NCI-H1048 (cell line): Measurements from ENCODE around the gene MEX3A.
"Not testable (repeated sequence)": the region's sequence is repeated elsewhere in the genome, so short reads cannot be mapped to it uniquely, and the experiment has no call there.

Source experiments
- DNase-seq: peaks from one replicate; lab custom pipeline; 2025; lab: John Stamatoyannopoulos, UW

MEX3A gene

DNA sequence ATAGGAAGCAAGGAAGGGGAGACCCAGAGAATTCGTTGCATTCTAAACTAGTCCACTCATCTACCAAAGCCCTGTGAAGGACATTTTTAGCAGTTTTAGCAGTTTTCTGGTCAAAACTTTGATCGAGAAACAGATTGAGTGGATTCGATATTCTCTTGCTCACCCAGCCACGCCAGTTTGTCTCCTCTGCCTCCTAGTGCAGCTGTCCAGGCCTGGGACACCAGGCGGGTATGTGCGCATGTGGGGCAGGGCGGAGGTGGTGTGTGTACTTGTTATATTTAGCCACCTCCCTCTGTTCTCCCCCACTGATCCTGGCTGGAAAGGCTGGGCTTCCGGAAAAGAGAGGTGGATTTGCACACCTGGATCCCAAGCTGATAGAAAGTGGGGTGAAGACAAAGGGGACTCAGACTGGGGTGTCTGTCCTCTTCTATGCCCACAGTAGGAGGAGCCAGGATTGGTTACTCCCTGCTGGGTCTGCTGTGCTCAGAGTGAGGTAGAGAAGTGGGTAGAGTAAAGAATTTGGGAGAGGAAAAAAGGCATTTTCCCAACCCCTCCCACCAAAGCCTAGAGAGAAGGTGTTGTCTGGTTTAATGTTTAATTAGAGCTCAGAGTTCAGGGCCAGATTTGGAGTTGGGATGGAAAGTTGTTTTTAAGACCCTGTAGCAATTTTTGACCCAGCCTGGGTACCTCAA is 36.1 kb upstream of the MEX3A start:
- DNase-seq = no peak

DNA sequence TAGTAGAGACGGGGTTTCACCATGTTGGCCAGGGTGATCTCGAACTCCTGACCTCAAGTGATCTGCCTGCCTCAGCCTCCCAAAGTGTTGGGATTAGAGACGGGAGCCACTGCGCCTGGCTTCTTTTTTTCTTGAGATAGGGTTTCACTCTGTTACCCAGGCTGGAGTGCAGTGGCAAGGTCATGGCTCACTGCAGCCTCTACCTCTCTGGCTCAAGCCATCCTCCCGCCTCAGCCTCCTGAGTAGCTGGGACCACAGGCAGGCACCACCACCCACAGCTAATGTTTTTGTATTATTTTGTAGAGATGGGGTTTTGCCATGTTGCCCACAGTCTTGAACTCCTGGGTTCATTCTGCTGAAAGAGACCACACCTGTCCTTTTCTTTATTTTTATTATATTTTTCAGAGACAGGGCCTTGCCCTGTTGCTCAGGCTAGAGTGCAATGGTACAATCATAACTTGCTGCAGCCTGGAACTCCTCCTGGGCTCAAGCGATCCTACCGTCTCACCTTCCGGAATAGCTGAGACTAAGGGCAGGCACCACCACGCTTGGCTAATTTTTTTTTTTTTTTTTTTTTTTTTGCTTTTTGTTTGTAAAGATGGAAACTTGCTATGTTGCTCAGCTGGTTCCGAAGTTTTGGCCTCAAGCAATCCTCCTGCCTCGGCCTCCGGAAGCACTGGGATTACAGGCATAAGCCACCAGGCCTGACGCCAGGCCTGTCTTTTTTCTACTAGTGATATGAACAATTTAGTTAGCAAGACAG is 35.3 kb upstream of the MEX3A start:
- DNase-seq = no peak

DNA sequence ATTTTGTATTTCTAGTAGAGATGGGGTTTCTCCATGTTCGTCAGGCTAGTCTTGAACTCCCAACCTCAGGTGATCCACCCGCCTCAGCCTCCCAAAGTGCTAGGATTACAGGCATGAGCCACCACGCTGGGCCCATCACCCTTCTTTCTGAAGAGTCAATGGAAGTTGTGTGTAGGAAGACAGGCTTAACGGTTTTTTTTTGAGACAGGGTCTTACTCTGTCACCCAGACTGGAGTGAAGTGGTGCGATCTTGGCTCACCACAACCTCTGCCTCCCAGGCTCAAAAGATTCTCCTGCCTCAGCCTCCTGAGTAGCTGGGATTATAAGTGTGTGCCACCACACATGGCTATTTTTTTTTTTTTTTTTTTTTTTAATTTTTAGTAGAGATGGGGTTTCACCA is 34.5 kb upstream of the MEX3A start:
- DNase-seq = not testable (repeated sequence)

DNA sequence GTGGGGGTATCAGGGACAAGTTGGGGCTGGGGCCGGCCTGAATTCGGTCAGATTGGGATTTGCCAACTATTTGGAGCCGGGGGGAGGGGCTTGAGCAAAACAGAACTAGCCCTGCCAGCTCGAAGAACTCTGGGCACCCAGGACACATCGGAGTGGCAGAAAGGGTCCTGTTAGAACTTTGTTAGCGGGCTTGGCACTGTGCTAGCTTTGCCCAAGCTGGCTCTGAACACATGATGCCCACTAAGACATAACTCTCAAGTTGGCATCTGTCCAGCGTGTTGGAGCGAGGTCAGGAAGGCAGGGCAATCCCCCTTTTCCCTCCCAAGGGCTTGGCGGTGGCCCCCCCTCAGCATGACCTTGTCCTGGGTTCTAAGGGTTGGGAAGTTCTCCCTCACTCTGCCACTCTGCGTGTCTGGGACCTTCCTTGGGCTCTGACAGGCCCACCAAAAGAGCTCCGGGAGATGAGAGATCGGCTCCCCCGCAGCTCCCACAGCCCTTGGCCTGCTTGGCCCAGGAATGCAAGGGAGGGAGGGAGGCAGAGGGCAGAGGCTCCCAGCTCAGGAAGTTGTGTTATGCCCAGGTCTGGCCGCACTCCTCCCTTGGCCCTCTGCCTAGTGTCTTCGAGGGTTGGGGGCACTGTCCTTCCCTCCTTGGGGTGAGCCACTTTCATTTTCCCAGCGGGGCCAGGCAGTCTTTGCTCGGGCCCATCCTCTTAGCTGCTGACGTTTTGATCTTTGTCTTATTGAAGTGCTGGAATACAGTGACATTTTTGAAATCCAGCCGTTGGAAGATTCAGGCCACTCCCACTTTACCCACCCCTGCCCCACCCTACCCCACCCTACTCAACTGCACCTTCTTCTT is 33.5 kb upstream of the MEX3A start:
- no peak for DNase-seq

DNA sequence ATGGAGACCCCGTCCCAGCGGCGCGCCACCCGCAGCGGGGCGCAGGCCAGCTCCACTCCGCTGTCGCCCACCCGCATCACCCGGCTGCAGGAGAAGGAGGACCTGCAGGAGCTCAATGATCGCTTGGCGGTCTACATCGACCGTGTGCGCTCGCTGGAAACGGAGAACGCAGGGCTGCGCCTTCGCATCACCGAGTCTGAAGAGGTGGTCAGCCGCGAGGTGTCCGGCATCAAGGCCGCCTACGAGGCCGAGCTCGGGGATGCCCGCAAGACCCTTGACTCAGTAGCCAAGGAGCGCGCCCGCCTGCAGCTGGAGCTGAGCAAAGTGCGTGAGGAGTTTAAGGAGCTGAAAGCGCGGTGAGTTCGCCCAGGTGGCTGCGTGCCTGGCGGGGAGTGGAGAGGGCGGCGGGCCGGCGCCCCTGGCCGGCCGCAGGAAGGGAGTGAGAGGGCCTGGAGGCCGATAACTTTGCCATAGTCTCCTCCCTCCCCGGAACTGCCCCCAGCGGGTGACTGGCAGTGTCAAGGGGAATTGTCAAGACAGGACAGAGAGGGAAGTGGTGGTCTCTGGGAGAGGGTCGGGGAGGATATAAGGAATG is 32.8 kb upstream of the MEX3A start:
- DNase-seq = no peak

DNA sequence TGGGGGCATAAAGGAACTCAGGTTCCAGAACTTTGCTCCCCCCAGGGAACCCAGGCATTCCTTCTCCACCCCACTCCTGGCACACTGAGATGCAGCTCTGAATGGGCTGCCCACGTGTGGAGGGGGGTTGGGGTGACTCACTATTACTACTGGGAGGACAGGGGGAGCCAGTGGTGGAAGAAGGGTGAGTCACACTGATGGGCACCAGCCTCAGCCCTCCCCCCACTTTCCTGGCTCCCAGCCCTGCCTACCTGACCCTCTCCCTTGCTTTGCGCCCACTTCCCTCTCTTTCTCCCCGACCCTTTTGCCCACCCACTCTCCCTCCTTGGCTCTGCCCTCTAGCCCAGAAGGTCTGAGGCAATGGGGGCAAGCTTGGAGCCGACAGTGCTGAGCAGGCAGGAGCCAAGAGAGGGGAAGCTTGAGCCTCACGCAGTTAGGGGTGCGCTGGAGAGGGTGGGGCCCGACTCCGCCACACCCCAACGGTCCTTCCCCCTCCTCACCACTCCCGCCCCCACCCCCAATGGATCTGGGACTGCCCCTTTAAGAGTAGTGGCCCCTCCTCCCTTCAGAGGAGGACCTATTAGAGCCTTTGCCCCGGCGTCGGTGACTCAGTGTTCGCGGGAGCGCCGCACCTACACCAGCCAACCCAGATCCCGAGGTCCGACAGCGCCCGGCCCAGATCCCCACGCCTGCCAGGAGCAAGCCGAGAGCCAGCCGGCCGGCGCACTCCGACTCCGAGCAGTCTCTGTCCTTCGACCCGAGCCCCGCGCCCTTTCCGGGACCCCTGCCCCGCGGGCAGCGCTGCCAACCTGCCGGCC is 32.0 kb upstream of the MEX3A start, which contains the start of gene LMNA:
Gene LMNA (plus strand): TSS at position 611 of the 818 bp plus-strand sequence. CDS start 208 bp downstream, outside the sequence.
- peak; percentile 73 for DNase-seq

DNA sequence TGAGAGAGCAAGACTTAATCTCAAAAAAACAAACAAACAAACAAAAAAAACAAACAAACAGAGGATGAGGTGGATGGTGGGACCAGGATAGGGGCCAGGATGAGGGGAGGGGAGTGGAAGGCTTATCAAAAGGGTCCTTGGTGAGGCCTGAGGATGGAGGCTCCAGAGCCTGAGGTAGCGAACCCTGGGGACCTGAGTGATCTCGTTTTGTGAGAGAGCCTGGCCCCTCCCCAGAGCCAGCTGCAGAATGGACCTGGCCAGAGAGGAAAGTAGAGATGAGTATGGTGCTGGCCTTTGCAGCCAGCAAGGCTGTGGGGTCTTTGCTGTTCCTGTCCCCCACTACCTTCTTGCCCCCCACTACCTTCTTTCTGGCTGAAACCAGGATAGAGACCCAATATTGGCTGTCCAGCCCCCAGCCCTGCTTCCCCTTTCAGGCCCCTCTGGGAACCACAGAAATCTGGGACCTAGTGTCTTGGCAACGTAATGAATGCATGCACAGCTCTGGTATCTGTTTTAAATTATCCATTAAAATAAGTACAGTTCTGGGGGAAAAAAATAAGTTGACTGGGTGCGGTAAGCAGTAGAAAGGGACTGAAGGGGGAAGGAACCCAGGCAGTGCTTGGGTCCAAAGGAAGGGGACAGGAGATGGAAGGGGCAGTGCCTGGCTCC is 31.2 kb upstream of the MEX3A start:
- DNase-seq = no peak

DNA sequence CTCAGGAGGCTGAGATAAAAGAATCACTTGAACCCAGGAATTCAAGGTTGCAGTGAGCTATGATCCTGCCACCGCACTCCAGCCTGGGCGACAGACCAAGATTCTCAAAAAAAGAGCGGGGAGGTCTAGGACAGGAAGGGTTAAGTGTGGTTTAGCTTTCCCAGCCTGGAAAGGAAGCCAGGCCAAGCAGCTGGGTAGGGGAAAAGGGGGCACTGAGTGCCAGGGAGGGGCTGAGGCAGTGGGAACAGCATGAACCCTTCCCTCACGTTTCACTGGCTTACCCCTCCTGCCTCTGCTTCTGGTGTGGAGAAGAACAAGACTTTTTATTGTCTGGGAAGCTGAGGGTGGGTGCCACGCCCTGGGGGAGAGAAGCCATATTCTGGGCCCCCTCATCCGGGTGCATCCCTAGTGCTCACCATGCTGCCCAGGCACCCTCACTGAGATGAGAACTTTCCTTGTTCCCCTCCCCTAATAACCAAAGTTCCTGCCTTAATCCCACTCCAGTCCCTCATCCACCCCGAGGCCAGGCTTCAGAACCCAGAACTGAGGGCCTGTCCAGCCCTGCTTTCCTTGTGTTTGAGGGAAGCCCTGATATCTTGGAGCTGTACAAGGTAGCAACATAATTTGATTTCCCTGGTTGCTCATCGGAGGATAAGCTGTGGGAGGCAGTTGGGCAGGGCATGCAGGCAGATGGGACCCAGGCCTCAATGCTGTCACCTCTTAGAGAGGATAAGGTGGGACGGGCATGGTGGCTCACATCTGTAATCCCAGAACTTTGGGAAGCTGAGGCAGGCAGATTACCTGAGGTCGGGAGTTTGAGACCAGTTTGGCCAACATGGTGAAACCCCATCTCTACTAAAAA is 30.2 kb upstream of the MEX3A start:
- no peak for DNase-seq

DNA sequence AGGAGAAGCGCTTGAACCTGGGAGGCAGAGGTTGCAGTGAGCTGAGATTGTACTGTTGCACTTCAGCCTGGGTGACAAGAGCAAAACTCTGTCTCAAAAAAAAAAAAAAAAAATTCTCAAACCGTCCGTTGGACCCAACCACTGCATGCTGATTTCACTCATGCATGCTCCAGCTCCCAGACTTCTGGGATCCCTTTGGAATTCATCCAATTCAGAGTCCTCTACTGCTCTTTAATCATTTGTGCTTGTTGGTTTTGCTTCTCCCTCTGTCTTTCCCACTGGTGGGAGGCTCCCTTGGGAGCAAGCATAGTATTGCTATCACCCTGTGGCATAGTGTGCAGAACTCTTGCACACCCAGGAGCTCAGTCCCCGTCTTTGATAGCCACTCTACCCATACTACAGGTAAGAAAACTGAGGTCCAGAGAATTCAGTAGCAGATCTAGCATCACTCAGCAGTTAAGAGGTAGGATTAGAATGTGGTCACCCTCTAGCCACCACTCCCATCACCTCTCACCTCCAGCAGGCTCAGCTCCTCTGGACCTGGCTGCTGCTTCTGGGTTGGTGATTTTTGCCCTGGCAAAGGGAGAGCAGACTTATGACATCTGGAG is 29.2 kb upstream of the MEX3A start:
- no peak for DNase-seq

DNA sequence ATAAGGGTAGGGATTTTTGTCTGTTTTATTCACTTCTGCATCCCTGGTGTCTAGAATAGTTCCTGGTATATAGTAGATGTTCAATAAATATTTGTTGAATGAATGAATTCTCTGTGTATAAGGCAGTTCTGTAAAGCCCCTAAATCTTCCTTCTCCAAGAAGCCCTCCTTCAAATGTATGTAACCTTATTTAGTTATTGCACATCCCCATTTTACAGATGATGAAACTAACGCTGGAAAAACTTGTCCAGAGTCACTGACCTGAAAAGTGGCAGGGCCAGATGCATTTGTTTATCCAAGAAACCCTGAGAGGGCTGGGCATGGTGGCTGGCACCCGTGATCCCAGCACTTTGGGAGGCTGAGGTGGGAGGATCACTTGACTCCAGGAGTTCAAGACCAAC is 28.0 kb upstream of the MEX3A start:
- no peak for DNase-seq

DNA sequence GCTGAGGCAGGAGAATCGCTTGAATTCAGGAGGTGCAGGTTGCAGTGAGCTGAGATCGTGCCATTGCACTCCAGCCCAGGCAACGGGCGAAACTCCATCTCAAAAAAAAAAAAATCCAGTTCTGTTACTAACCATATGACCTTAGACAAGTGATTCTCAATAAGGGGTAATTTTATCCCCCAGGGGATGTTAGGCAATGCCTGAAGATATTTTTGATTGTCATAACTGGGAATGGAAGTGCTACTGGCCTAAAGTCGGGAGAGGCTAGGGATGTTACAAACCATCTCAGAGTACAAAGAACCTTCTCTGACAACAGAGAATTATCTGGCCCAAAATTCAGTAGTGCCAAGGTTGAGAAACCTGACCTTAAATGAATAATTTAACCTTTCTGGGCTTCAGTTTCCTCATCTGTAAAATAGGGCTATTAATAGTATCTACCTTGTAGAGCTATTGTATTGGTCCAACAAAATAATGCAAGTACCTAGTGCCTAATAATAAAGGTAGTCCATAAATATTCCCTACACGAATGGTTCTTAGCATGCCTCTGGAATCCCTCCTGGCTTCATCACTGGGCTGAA is 26.5 kb upstream of the MEX3A start:
- DNase-seq = no peak

DNA sequence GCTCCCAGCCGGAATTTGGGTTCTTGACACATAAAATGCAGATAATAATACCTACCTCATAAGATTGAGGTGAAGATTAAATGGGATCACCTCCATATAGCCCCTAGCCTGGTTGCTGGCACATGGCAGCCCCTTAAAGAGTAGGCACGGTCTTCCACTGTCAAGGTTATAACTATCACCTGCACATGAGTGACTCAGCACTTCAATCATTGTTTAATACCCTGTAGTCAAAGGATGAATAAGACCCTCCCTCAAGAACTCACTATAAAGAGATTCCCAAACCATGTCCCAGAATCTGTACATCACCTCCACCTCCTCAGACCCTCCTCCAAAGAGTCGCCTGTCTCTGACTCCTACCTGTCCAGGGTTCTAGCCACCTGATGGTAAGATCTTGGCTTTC is 25.8 kb upstream of the MEX3A start:
- no peak for DNase-seq

DNA sequence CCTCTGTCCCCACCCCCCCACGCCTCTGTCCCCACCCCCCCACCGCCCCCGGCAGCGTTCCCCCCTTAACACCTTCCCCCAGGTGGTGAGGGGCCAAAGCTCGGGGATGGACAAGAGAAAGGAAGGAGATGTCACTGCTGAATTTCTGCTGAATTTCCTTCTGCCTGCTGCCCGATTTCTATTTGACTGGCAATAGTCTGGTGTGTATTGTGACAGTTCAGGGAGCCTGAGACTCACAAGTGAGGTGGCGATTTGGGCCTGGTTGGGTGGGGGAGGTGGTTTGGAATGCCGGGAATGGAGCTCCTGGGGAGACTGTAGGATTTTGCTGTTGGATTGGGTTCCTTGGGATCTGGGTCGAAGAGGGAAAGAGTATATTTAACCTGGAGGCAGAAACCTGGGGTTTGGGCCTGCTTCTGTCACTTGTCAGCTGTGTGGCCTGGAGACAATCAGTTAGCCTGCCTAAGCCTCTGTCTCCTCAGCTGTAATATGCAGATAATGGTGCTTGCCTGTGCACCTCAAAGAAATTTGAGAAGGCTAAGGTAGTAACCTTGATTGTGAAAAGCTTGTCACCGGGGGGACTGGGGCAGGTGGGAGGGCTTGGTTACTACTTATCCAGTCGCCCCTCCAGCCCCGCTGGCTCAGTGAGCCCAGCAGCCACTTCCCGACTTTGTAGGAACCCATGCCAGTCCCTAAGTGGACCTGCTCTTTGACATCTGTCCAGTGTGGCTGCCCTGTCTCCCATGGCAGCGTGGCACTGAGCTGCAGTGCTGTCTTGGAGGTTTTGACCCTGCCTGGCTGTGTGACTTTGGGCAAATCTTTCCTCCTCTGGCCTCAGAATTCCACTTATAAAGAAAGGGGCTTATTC is 24.6 kb upstream of the MEX3A start:
- DNase-seq = no peak

DNA sequence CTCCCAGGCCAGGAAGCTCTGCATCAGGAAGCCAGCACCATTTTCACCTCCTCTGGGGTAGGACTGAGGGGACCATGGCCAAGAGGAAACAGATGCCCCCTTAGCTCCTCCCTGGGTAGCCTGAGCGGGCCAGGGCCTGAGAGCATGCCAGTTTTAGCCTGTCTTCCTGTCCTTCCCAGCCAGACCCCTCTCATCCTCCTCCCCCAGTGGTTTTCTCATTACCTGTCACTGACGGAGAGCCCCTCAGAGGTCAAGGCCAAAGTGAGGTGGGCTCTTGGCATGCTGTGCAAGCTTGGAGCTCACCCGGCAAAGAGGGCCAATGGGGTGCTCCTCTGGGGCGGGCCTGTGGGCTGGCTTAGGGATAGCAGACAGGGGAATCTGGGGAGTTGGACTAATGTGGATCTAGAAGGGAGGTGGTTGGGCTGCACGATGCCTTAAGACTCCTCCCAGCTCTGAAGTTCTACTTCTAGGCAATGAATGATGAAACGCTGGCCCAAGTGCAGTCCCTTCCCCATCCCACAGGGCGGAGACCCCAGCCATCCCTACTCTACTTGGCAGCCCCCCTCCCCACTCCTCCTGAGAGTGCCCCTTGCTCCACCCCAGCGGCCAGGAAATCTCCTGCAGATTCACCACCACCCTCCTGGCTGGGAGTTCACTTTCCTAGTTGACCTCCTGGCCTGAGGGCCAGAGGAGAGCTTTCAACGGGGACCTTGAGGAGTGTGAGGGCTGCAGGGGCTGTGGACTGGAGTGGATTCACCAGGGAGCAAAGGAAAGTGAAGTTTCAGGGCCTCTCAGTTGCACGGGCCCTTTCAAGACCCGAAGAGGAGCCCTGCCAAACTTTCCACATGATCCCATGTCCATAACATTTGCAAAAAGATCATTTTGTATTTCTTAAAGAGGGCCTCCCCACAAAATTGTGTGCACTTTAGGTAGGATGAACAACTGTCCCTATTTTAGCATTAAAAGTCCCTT is 22.9 kb upstream of the MEX3A start:
- DNase-seq = no peak

DNA sequence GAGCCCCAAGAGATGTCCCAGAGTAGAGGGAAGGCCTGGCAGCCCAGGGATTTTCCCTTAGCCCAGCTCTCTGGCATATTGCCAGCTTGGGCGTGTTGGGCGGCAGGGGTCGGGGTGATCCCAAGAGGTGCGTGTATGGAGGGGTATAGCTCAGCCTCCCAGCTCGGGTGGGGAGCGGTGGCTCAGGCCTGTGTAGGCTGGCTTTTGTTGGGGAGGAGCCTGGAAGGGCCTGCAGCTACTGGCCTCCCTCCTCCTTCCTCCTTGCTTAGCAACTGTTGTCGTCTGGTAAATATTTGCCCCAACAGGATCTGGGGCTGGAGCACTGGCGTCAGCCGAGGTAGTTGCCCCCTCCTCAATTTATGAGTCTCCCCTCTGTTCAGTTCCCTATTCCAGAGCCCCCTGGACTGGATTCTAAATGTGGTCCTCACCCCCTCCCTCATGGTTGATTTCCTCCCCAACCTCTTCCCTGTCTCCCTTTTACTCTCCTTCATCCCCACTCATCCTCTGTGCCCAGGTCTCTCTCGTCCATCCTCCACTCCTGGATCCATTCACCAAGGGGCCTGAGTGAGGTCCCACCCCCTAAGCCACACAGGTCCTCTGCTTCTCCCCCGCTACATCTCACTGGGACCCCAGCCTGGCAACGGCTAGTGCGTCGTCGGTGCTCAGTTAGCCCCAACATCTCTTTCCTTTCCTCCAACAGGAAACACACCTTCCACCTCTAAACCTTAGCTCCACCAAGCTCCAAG is 22.0 kb upstream of the MEX3A start:
- no peak for DNase-seq

DNA sequence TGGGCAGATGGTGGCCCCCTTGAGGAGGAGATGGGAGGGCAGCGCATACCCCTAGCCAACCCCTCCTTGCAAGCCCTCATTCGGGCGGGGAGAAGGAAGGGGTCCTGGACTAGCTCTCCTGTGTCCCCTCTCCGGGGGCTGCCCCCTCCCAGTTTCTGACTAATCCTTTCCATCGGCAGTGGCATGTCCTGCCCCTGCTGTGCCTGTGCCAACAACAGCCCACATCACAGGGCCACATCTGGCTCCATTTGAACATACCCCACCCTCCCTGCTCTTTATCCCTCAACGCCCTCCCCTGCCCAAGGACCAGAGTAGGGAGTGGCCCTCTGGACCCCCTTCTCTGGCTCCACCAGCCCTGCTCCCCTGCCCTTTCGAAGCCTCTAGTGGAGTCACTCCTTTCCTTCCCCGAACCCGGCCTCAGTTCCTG is 21.3 kb upstream of the MEX3A start:
- no peak for DNase-seq
